ENCODE measurements around the gene DTNB.

Gene DTNB

GRCh38 chr2:25335204-25335603, 338.2 kb downstream of the DTNB start:
- no peak for DNase-seq

GRCh38 chr2:25334482-25334881, 338.9 kb downstream of the DTNB start:
- DNase-seq: no peak

GRCh38 chr2:25333981-25334380, 339.4 kb downstream of the DTNB start:
- DNase-seq: peak; percentile 47

GRCh38 chr2:25332571-25332970, 340.8 kb downstream of the DTNB start:
- no peak for DNase-seq

- DNase-seq: no peak
Measured at GRCh38 chr2:25331686-25332365, 341.6 kb downstream of the DTNB start.

- DNase-seq: no peak
Measured at GRCh38 chr2:25330937-25331336, 342.4 kb downstream of the DTNB start.

GRCh38 chr2:25330273-25330672, 343.1 kb downstream of the DTNB start:
- DNase-seq: no peak

GRCh38 chr2:25328152-25329085, 345.0 kb downstream of the DTNB start:
- DNase-seq: no peak
